DMS53 treated with DMSO at 0.1 percent for 48 hours (cell line): ENCODE measurements around the gene PTPRK.
"Not testable (repeated sequence)": the region's sequence is repeated elsewhere in the genome, so short reads cannot be mapped to it uniquely, and the experiment has no call there.

Experiments used
- DNase-seq: peaks from one replicate; lab custom pipeline; 2025; ENCODE audit not compliant: unreplicated experiment; lab: John Stamatoyannopoulos, UW

The PTPRK gene

DNA sequence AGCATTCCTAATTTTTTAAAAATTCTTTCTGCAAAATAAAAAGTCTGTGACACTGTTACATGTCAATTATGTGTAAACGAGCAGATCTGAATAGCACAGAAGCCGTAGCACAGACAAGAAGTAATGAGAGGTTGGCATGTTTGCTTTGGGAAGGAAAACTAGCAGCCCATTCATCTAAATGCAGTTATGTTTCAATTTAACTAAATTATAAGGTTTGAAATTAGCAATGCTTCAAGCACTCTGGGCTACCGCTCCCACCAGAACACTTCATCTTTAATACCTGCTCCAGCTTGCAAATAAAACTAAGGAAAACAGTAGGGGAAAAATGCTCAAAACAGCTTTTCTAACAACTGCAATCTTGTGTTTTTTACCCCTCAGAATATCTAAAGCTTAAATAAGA is 73.9 kb downstream of the PTPRK start:
- no peak for DNase-seq

DNA sequence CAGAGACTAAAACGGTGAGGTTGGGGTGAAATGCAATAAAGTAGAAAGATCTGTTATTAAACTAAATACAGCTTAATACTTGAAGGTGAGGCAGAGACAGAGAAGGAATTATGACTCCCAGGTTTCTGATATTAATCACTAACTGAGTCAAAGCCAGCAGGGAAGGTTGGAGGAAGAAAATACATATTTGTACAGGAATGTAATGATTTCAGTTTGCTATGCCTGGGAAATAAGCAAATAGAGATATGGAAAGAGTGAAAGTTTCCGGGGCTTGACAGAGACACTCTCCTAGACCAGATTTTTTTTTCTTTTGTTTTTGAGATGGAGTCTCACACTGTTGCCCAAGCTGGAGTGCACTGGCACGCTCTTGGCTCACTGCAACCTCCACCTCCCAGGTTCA is 76.8 kb downstream of the PTPRK start:
- no peak for DNase-seq

- DNase-seq = no peak
These were observed 80.8 kb downstream of the PTPRK start for GRCh38 chr6:128439627-128440026.

DNA sequence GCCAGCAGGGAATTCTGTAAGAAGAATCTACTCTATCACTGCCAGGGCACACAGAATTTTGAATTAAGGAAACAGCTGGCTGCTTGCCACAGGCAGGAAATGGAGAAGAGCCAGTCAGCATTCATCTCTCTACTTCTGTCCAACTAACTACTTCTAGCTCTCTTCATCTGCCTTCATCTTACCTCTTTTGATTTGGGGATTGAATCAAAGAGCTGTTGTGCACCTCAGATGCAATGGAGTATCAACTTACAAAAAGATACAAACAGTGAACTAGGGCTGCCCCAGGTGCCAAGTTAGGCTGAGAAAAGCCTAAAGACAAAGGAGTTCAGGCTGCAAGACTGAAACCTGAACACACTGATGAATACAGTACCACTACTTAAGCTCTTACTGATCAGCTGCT is 82.0 kb downstream of the PTPRK start:
- no peak for DNase-seq

- DNase-seq = no peak
These were observed 82.7 kb downstream of the PTPRK start for GRCh38 chr6:128437685-128438084.

- DNase-seq = not testable (repeated sequence)
These were observed 85.6 kb downstream of the PTPRK start for GRCh38 chr6:128434752-128435151.

GRCh38 chr6:128432394-128432793 is 88.0 kb downstream of the PTPRK start:
- DNase-seq = no peak

DNA sequence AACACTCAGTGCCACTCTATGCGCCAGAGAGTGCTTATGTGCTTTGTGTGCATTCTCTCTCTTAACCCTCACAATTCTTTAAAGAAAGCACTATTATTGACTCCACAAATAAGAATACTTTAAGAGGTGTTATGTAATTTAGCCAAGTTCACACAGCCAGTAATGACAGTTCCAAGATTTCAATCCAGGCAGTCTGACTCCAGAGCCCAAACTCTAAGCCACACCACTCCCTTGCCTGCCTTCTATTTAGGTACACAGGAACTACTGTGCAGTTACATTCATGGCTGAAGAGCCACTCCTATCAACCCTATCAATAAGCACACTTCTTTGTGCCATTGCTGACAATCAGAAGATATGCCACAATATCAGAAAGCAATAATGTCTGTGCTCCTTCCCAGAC is 93.3 kb downstream of the PTPRK start:
- no peak for DNase-seq

GRCh38 chr6:128425856-128426255 is 94.5 kb downstream of the PTPRK start:
- DNase-seq = no peak

DNA sequence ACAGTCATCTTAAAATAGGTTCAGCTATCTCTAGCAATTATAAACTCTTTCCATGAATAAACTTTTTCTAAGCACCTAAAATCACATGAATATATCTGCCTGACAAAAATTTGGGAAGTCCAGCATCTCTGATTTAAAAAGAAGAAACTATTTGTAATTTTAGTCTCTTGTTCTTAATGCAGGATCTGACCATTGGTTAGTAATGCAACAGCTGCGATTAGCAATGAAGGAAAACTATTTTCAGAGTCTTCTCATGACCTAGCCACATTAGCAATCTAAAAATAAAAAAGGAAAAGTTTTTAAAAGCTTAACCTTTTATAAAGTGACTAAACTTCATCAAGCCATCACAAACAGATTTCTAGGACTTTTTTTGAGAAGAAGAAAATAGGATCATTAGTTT is 97.5 kb downstream of the PTPRK start:
- DNase-seq = no peak

GRCh38 chr6:128422200-128422599 is 98.2 kb downstream of the PTPRK start:
- no peak for DNase-seq

GRCh38 chr6:128421788-128422187 is 98.6 kb downstream of the PTPRK start:
- no peak for DNase-seq

GRCh38 chr6:128417698-128418097 is 102.7 kb downstream of the PTPRK start:
- no peak for DNase-seq

DNA sequence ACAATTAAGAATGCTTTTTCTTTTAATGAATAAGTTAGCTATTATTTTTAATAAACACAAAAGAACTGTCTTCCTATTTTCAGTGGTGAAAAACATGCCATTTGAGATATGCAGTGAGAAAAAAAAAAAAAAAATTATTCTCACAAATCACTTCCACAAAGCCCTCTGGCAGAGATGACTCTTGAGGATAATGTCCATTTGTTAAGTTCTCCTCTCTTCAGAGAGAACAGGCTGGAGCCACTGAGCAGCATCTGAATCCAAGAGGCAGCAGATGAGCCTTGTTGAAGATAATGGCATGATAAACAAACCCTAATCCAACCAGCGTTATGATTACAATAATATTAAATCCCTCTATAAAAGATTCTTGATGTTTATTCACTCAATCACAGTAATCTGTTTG is 105.0 kb downstream of the PTPRK start:
- DNase-seq = no peak

GRCh38 chr6:128414943-128415342 is 105.5 kb downstream of the PTPRK start:
- DNase-seq = no peak

GRCh38 chr6:128413291-128413690 is 107.1 kb downstream of the PTPRK start:
- no peak for DNase-seq

- no peak for DNase-seq
These were observed 107.7 kb downstream of the PTPRK start for GRCh38 chr6:128412680-128413079.

GRCh38 chr6:128410584-128410983 is 109.8 kb downstream of the PTPRK start:
- no peak for DNase-seq

GRCh38 chr6:128409003-128409402 is 111.4 kb downstream of the PTPRK start:
- no peak for DNase-seq

DNA sequence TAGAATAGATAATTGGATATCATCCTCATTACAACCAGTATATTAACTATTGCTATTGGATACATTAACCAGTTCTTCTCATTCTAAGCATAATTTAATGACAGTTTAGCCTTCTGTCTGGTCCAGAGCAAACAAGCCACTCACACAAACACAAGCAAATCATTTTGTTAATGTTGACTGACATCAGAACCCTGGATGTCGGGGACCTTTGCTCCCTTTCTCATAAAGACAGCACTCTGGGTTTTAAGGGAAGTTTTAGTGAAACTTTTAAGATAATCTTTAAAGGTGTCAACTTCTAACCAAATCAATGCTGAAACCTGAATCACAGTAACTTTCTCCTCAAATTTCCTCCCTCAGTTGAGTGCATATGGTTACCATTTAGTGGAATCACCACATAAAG is 113.9 kb downstream of the PTPRK start:
- DNase-seq = no peak

- DNase-seq = no peak
These were observed 116.6 kb downstream of the PTPRK start for GRCh38 chr6:128403618-128404444.

DNA sequence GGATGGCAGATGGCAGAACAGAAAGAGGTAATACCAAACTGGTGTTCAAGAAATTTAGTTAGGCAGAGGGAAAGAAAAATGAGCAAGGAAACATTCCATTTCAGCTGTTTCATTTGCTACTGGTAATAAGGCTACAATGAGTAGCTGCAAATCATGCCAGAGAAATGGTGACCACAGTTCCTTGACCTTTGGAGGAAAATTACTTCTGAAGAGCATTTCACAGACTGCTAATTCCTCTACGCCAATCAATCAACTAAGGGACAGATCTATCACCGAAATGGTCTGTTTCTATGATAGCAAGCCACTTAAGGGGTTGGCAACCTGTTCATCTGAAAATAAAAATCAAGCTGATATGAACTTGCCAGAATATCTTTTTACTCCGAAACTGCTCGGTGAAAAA is 119.5 kb downstream of the PTPRK start:
- DNase-seq = no peak

- no peak for DNase-seq
These were observed 122.4 kb downstream of the PTPRK start for GRCh38 chr6:128397996-128398395.
